OCI-LY1 (cell line): ENCODE results near the gene WSCD2.

Experiments used
- H2AFZ ChIP-seq: fragments of 200-600 bp; sonication (generic), shearing (Covaris generic); 2 replicates; pipeline ENCODE4 v1.6.0; 2014; ENCODE audit warnings: antibody characterized with exemption, mild to moderate bottlenecking, low read length
- H3F3A ChIP-seq: fragments of 200-600 bp; sonication (generic), shearing (Covaris generic); 2 replicates; pipeline ENCODE4 v1.6.0; 2014; ENCODE audit warnings: mild to moderate bottlenecking, antibody characterized with exemption, low read length, moderate library complexity; ENCODE audit not compliant: insufficient read depth
- H3K27ac ChIP-seq: fragments of 200-600 bp; sonication (generic); 2 replicates; pipeline ENCODE4 v1.5.1; 2014; ENCODE audit warnings: low read length, mixed run types, mild to moderate bottlenecking, low read depth; ENCODE audit not compliant: poor library complexity, severe bottlenecking
- H3K27me3 ChIP-seq: fragments of 200-600 bp; sonication (generic); 2 replicates; pipeline ENCODE4 v1.6.0; 2014; ENCODE audit warnings: antibody characterized with exemption, mild to moderate bottlenecking, low read length, moderate library complexity; ENCODE audit not compliant: insufficient read depth
- H3K36me3 ChIP-seq: fragments of 200-600 bp; sonication (generic); 2 replicates; pipeline ENCODE4 v1.6.1; 2014; ENCODE audit warnings: mild to moderate bottlenecking, antibody characterized with exemption, low read length, moderate library complexity, mixed read lengths; ENCODE audit not compliant: insufficient read depth
- H3K4me1 ChIP-seq: fragments of 200-600 bp; sonication (generic); 2 replicates; pipeline ENCODE4 v1.5.1; 2014; ENCODE audit warnings: mild to moderate bottlenecking, low read length, moderate library complexity; ENCODE audit not compliant: insufficient read depth, severe bottlenecking
- H3K4me2 ChIP-seq: fragments of 200-600 bp; sonication (generic), shearing (Covaris generic); 2 replicates; pipeline ENCODE4 v1.6.1; 2014; ENCODE audit warnings: low read length
- H3K4me3 ChIP-seq: fragments of 200-600 bp; sonication (generic); 2 replicates; pipeline ENCODE4 v1.5.1; 2014; ENCODE audit warnings: low read length, low read depth, mild to moderate bottlenecking, mixed read lengths; ENCODE audit not compliant: poor library complexity, severe bottlenecking
- H3K79me2 ChIP-seq: fragments of 200-600 bp; shearing (Covaris generic); 2 replicates; pipeline ENCODE4 v1.6.1; 2016; ENCODE audit warnings: mixed run types, low read length, mixed read lengths; ENCODE audit not compliant: insufficient read depth
- H3K9ac ChIP-seq: fragments of 200-600 bp; sonication (generic), shearing (Covaris generic); 2 replicates; pipeline ENCODE4 v1.6.1; 2014; ENCODE audit warnings: mild to moderate bottlenecking, low read length, mixed read lengths
- H3K9me2 ChIP-seq: fragments of 200-600 bp; sonication (generic), shearing (Covaris generic); 2 replicates; pipeline ENCODE4 v1.6.1; 2014; ENCODE audit warnings: low read depth, mild to moderate bottlenecking, low read length, mixed read lengths
- H3K9me3 ChIP-seq: fragments of 200-600 bp; shearing (Covaris generic); 2 replicates; pipeline ENCODE4 v1.6.1; 2014; ENCODE audit warnings: low read length, mixed read lengths
- H4K20me1 ChIP-seq: fragments of 200-600 bp; sonication (generic), shearing (Covaris generic); 2 replicates; pipeline ENCODE4 v1.6.0; 2016; ENCODE audit warnings: mild to moderate bottlenecking, low read length; ENCODE audit not compliant: insufficient read depth
- CTCF ChIP-seq: fragments of 200-600 bp; sonication (generic), shearing (Covaris generic); IDR thresholded peaks from 2 replicates; pipeline ENCODE4 v1.5.1; 2017; ENCODE audit warnings: mild to moderate bottlenecking, antibody characterized with exemption, low read length, moderate library complexity, mixed read lengths
- EZH2 ChIP-seq: fragments of 200-600 bp; sonication (generic), shearing (Covaris generic); IDR thresholded peaks from 2 replicates; pipeline ENCODE4 v1.8.0; 2017; ENCODE audit warnings: borderline replicate concordance, mixed run types, mild to moderate bottlenecking, antibody characterized with exemption, low read length, moderate library complexity, mixed read lengths

WSCD2 gene

GRCh38 chr12:108156717-108157116 lies 27.6 kb downstream of the WSCD2 start:
- Histone ChIP-seq H2AFZ (no peak overlapping the region), H4K20me1 (no peaks in the 10 kb centered on the region), H3K4me2 (no peak overlapping the region), H3K4me1 (no peaks in the 10 kb centered on the region), H3K9me3 (no peaks in the 10 kb centered on the region), H3K36me3 (no peaks in the 10 kb centered on the region), H3K27me3 (no peaks in the 10 kb centered on the region), H3F3A (no peaks in the 10 kb centered on the region), H3K27ac (no peak overlapping the region), H3K4me3 (no peak overlapping the region), H3K9me2 (no peaks in the 10 kb centered on the region), H3K9ac (no peak overlapping the region), H3K79me2 (no peaks in the 10 kb centered on the region)
- TF ChIP-seq EZH2, result no peak
- TF ChIP-seq CTCF, result no peak

- Histone ChIP-seq H2AFZ (no peak overlapping the region), H3K9me3 (no peaks in the 10 kb centered on the region), H3K79me2 (no peaks in the 10 kb centered on the region), H3K9ac (no peak overlapping the region), H3K36me3 (no peaks in the 10 kb centered on the region), H3K4me1 (no peaks in the 10 kb centered on the region), H3K27ac (no peak overlapping the region), H3K4me3 (no peak overlapping the region), H3K4me2 (no peak overlapping the region), H3F3A (no peaks in the 10 kb centered on the region), H4K20me1 (no peaks in the 10 kb centered on the region), H3K27me3 (no peaks in the 10 kb centered on the region), H3K9me2 (no peaks in the 10 kb centered on the region)
- TF ChIP-seq CTCF, result no peak
- TF ChIP-seq EZH2, result no peak
Observed at GRCh38 chr12:108157870-108158459, 28.9 kb downstream of the WSCD2 start.

GRCh38 chr12:108162207-108162606 lies 33.1 kb downstream of the WSCD2 start:
- Histone ChIP-seq H3K4me1 (no peaks in the 10 kb centered on the region), H3K4me3 (no peak overlapping the region), H3K27ac (no peak overlapping the region), H3K4me2 (no peak overlapping the region), H4K20me1 (no peaks in the 10 kb centered on the region), H3K27me3 (no peaks in the 10 kb centered on the region), H3K79me2 (no peaks in the 10 kb centered on the region), H2AFZ (no peak overlapping the region), H3K9ac (no peak overlapping the region), H3F3A (no peaks in the 10 kb centered on the region), H3K9me3 (no peaks in the 10 kb centered on the region), H3K9me2 (no peaks in the 10 kb centered on the region), H3K36me3 (no peaks in the 10 kb centered on the region)
- TF ChIP-seq CTCF (no peak), EZH2 (no peak)
